NCI-H1105 (cell line): ENCODE results near the gene SHC3.
"Not testable (repeated sequence)": the region's sequence is repeated elsewhere in the genome, so short reads cannot be mapped to it uniquely, and the experiment has no call there.

Experiments
- DNase-seq: peaks from one replicate; lab custom pipeline; 2025; lab: John Stamatoyannopoulos, UW

SHC3 gene

DNA sequence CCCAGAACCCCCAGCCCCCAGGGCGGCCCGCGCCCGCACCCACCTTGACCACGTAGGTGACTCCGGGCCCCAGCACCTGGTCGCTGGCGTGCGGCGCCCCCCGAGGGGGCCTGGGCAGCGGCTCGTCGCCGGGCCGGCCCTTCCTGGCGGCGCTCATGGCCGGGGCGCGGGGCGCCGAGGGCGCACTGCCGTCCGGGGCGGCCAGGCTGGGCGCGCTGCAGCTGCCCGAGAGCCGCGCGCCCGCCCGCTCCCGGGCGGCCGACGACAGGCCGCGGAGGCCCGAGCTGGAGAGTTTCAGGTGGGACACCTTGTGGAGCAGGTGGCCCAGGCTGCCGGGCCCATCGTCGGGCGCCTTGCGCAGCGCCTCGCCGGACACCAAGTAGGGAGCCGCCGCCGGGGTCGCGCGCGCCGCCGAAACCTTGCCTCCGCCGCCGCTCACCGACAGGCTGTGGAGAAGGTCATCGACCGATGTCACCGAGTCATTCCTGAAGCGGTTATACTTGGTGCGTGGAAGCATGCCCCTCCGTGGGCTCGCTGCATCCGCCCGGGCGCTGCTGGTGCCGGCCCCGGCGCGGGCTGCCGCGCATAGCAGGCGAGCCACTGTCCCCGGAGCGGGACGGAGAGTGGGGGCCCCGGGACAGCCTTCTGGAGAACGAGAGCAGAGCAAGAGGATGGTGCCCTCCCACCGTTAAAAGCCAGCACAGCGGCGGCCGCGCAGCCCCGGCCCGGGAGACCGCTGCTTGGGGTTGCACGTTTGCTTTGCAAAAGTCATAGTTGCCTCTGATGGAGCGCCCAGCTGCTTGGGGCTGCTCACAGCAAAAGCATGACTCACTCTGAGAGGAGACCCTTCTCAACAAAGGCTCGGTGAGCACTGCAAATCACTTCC lies at the start of gene SHC3:
SHC3 (minus strand) TSS at position 875 of the 886 bp plus-strand sequence; CDS start at position 517, 358 bp downstream.
- no peak for DNase-seq

DNA sequence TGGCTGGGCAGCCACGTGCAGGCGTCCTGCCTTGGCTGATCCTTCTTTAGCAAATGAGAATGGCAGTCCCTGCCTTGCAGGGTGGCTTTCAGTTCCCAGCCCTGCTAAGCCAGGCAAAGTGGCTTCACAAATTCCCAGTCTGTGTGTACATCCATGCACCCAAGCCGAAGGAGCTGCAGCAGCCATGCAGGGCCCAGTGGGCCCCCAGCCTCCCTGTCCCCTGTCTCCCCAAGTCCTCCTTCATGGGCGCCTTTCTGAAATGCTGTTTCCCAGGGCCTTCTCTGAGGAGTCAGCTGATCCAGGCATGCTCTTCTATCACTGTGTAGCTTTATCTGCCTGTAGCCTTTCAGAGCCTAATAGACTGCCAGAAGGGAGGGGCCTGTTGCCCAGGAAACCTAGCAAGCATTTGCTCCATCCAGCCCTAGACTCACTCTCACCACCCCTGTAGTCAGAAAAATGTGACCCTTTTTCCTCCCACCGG lies 47.4 kb upstream of the SHC3 start:
- no peak for DNase-seq

- no peak for DNase-seq
Observed at GRCh38 chr9:89225587-89225986, 47.0 kb upstream of the SHC3 start.

- DNase-seq = no peak
Observed at GRCh38 chr9:89225036-89225435, 46.4 kb upstream of the SHC3 start.

DNA sequence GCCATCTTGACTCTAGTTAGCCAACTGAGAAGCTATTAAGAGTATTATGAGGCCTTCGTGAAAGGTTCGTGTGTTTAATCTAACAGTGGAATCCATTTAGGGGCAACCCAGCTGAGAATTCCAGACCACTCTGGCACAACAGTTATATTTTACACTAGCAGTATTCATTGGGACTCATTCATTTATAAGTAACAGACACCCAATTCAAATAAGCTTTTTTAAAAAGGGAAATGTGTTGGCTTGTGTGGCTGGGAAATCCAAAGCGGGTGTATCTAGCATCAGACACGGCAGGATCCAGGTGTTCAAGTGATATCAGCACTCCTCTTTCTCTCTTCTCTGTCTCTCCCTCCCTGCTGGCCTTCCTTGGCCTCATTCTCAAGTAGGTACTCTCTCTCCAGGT lies 46.0 kb upstream of the SHC3 start:
- DNase-seq = no peak

- DNase-seq = no peak
Observed at GRCh38 chr9:89223396-89223977, 44.9 kb upstream of the SHC3 start.

DNA sequence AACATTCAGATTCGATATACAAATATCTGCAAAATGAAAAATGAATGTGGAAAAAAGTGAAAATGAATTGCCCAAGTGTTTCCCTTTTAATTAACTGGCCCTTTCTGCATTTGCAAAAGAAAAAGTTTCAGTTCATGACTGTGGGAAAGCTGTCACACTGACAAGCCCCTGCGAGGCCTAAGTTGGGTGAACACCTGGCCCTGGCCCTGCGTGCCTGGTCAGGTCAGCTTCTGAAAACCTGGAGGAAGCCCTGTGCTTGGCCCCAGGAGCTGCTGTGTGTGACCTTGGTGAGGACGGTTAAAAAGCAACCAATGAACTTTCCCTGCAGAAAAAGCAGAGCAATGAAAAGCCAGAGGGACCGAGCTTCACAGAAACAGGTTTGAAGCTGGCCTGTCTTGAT lies 41.0 kb upstream of the SHC3 start:
- no peak for DNase-seq

- no peak for DNase-seq
Observed at GRCh38 chr9:89218040-89218928, 39.7 kb upstream of the SHC3 start.

DNA sequence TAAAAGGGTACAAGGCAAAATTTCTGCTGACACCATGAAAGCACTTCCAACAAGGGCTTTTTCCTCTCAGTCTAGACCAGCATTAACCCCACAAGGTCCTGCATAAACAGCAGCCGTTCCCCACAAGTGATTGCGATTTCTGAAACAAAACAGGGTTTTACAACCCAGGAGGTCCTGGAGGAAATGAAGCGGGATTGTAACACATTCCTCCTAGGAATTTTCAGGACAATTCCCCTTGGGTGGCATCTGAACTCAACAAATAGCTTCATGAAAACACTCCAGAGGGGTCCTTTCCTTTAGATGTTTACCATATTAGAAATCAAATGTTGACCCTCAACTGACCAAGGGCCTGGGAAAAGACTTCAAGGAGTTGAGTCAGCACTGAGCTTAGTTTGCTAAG lies 36.7 kb upstream of the SHC3 start:
- DNase-seq = no peak

DNA sequence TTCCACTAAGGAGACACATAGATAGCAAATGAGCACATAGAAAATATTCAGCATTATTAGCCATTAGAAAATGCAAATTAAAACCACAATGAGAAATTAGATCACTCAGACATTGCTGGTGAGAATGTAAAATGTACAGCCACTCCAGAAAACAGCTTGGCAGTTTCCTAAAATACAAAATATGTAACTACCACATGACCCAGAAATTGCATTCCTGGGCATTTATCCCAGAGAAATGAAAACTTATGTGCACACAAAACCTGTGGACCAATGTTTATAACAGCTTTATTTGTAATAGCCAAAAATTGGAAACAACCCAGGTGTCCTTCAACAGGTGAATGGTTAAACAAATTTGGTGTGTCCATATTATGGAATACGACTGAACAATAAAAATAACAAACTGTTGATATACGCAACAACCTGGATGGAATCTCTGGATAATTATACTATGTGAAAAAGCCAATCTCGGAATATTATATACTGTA lies 34.8 kb upstream of the SHC3 start:
- DNase-seq = no peak

GRCh38 chr9:89212171-89212570 lies 33.6 kb upstream of the SHC3 start:
- no peak for DNase-seq

DNA sequence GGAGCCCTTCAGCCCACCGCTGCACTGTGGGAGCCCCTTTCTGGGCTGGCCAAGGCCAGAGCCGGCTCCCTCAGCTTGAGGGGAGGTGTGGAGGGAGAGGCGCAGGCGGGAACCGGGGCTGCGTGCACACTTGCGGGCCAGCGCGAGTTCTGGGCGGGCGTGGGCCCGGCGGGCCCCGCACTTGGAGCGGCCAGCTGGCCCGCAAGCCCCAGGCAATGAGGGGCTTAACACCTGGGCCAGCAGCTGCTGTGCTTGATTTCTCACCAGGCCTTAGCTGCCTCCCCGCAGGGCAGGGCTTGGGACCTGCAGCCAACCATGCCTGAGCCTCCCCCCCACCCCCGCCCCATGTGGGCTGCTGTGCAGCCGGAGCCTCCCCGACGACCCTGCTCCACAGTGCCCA lies 30.7 kb upstream of the SHC3 start:
- DNase-seq = not testable (repeated sequence)

DNA sequence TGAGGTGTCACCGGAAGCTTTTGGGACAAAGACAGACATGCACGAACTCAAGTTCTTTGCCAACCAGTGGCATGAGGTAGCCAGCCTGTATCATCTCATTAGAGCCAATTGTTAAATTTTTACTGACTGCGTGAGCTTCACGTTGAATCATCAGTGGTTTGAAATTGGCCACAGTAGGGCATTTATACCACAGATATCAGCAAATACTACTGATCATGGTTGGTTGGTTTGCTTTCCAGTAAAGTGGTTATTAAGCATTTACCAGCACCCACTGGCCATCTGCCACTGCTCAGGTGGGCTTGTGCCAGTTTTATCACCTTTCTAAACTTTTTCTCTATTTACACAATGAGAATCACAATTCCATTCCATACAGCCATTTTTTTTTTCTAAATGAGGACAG lies 28.4 kb upstream of the SHC3 start:
- DNase-seq = no peak

GRCh38 chr9:89204801-89205200 lies 26.2 kb upstream of the SHC3 start:
- no peak for DNase-seq

DNA sequence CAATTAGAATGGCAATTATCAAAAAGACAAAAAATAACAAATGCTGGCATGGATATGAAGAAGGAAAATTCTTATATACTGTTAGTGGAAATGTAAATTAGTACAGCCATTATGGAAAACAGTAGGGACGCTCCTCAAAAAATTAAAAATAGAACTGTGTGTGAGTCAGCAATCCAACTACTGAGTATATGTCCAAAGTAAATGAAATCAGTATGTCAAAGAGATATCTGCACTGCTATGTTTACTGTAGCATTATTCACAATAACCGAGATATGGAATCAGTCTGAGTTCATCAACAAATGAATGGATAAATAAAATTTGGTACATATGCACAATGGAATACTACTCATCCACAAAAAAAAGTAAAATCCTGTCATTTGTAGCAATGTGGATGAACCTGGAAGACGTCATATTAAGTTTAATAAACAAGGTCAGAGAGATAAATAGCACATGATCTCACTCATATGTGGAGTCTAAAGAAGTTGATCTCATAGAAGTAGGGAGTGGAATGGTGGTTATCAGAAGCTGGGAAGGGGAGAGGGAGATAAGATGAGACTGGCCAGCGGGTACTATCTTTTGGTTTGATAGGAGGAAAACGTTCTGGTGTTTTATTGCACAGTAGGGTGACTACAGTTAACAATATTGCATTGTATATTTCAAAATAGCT lies 16.6 kb upstream of the SHC3 start:
- no peak for DNase-seq

- no peak for DNase-seq
Observed at GRCh38 chr9:89194421-89195130, 16.0 kb upstream of the SHC3 start.

DNA sequence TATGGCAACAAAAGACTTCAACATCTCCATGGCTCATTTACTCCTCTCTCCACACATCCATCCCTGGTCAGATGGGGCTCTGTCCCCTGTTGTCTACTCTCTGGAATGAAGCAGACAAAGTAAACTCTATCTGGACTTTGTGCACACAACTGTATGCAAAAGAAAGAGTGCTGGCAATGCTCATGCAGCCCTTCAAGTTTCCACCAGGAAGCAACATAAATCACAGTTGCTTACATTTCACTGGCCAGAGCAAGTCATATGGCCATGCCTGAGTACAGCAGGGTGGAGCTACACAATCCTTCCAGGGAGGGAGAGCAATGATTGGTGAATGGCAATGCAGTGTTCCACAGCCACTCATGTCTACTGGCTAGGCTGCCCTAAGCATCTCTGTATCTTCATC lies 12.4 kb upstream of the SHC3 start:
- DNase-seq = no peak

- DNase-seq = no peak
Observed at GRCh38 chr9:89189215-89189614, 10.6 kb upstream of the SHC3 start.

DNA sequence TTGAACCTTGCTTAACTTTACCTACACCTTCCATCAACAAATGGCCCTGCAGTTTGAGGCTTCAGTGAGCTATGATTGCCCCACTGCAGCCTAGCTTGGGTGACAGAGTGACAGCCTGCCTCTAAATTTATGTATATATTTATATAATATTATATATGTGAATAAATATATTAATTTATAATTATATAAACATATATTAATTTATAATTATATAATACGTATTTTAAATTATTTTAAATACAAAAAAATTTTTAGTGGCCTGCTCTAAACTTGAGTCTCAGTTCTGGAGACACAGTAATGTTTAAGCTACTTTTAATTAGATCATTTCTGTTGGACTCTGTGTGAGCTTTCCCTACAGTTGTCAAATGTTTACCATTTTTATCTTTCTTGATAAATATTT lies 9.3 kb upstream of the SHC3 start:
- no peak for DNase-seq

- no peak for DNase-seq
Observed at GRCh38 chr9:89187541-89187940, 8.9 kb upstream of the SHC3 start.

- DNase-seq = no peak
Observed at GRCh38 chr9:89186960-89187359, 8.3 kb upstream of the SHC3 start.
